H9 (cell line): ENCODE data around the gene AP4S1. TPM values are rescaled to one million over a fixed set of nuclear protein-coding genes. Genes with fewer than 3 reads are reported as not detected.

Experiments used
- DNase-seq: peaks from one replicate; pipeline ENCODE4 v3.0.0-alpha.2; 2017
- H2AFZ ChIP-seq: one replicate; pipeline ENCODE4 v1.6.1; 2013; ENCODE audit warnings: mild to moderate bottlenecking, low read length, control low read depth, moderate library complexity
- H2AK5ac ChIP-seq: 2 replicates; pipeline ENCODE4 v1.6.1; 2013; ENCODE audit warnings: low read length, control low read depth, mixed read lengths; ENCODE audit not compliant: insufficient read length
- H2BK120ac ChIP-seq: one replicate; pipeline ENCODE4 v1.6.1; 2013; ENCODE audit warnings: low read depth, mild to moderate bottlenecking, low read length, control low read depth, inconsistent platforms; ENCODE audit not compliant: poor library complexity, severe bottlenecking
- H2BK12ac ChIP-seq: 2 replicates; pipeline ENCODE4 v1.6.1; 2013; ENCODE audit warnings: low read length, control low read depth, mixed read lengths, low read depth; ENCODE audit not compliant: insufficient read length
- H2BK15ac ChIP-seq: 2 replicates; pipeline ENCODE4 v1.6.1; 2013; ENCODE audit warnings: low read depth, low read length, control low read depth
- H2BK20ac ChIP-seq: one replicate; pipeline ENCODE4 v1.6.1; 2013; ENCODE audit warnings: low read depth, mild to moderate bottlenecking, low read length, control low read depth, inconsistent platforms; ENCODE audit not compliant: poor library complexity, severe bottlenecking
- H2BK5ac ChIP-seq: 2 replicates; pipeline ENCODE4 v1.6.1; 2013; ENCODE audit warnings: low read length, control low read depth, mixed read lengths; ENCODE audit not compliant: insufficient read length
- H3K14ac ChIP-seq: 2 replicates; pipeline ENCODE4 v1.6.1; 2013; ENCODE audit warnings: low read length, control low read depth; ENCODE audit not compliant: insufficient read depth
- H3K18ac ChIP-seq: 2 replicates; pipeline ENCODE4 v1.6.1; 2013; ENCODE audit warnings: low read depth, mild to moderate bottlenecking, mixed read lengths, low read length, control low read depth; ENCODE audit not compliant: insufficient read length
- H3K23ac ChIP-seq: 2 replicates; pipeline ENCODE4 v1.6.1; 2013; ENCODE audit warnings: low read length, control low read depth, mixed read lengths, low read depth; ENCODE audit not compliant: insufficient read length
- H3K23me2 ChIP-seq: 2 replicates; pipeline ENCODE4 v1.6.1; 2013; ENCODE audit warnings: low read depth, mild to moderate bottlenecking, mixed read lengths, low read length, control low read depth; ENCODE audit not compliant: insufficient read length, poor library complexity, severe bottlenecking
- H3K27ac ChIP-seq: 2 replicates; pipeline ENCODE4 v1.5.1; 2013; ENCODE audit warnings: low read length, control low read depth, mixed read lengths, low read depth; ENCODE audit not compliant: insufficient read length
- H3K27me3 ChIP-seq: 2 replicates; pipeline ENCODE4 v1.6.1; 2013; ENCODE audit warnings: low read length, control low read depth, inconsistent platforms; ENCODE audit not compliant: insufficient read depth
- H3K4ac ChIP-seq: 2 replicates; pipeline ENCODE4 v1.6.1; 2013; ENCODE audit warnings: low read depth, mild to moderate bottlenecking, control low read depth, inconsistent platforms, low read length, moderate library complexity
- H3K4me1 ChIP-seq: 2 replicates; pipeline ENCODE4 v1.6.1; 2013; ENCODE audit warnings: low read length, control low read depth, inconsistent platforms; ENCODE audit not compliant: insufficient read depth
- H3K4me2 ChIP-seq: 2 replicates; pipeline ENCODE4 v1.6.1; 2013; ENCODE audit warnings: low read length, control low read depth, mixed read lengths; ENCODE audit not compliant: insufficient read length, insufficient read depth
- H3K56ac ChIP-seq: 2 replicates; pipeline ENCODE4 v1.6.1; 2013; ENCODE audit warnings: low read depth, mild to moderate bottlenecking, mixed read lengths, low read length, control low read depth; ENCODE audit not compliant: insufficient read length
- H3K79me1 ChIP-seq: 2 replicates; pipeline ENCODE4 v1.6.1; 2013; ENCODE audit warnings: low read depth, mild to moderate bottlenecking, moderate library complexity, low read length, control low read depth, inconsistent platforms; ENCODE audit not compliant: insufficient read depth, poor library complexity, severe bottlenecking
- H3K79me2 ChIP-seq: 2 replicates; pipeline ENCODE4 v1.6.1; 2013; ENCODE audit warnings: low read length, control low read depth, inconsistent platforms; ENCODE audit not compliant: insufficient read depth
- H3K9ac ChIP-seq: 2 replicates; pipeline ENCODE4 v1.6.1; 2013; ENCODE audit warnings: low read length, control low read depth, mixed read lengths; ENCODE audit not compliant: insufficient read length; ENCODE audit errors: extremely low read depth
- H3K9me3 ChIP-seq: one replicate; pipeline ENCODE4 v1.6.1; 2013; ENCODE audit warnings: low read depth, low read length, inconsistent platforms; ENCODE audit not compliant: control insufficient read depth
- H3T11ph ChIP-seq: one replicate; pipeline ENCODE4 v1.6.1; 2013; ENCODE audit warnings: mild to moderate bottlenecking, low read length, control low read depth, inconsistent platforms
- H4K20me1 ChIP-seq: one replicate; pipeline ENCODE4 v1.6.1; 2013; ENCODE audit not compliant: control insufficient read depth, insufficient read length, insufficient read depth
- H4K5ac ChIP-seq: 2 replicates; pipeline ENCODE4 v1.6.1; 2013; ENCODE audit warnings: low read depth, mild to moderate bottlenecking, mixed read lengths, low read length, control low read depth; ENCODE audit not compliant: insufficient read length
- H4K8ac ChIP-seq: replicated peaks from 2 replicates; pipeline ENCODE4 v1.6.1; 2013; ENCODE audit warnings: low read length, control low read depth, mixed read lengths, low read depth; ENCODE audit not compliant: insufficient read length
- H4K91ac ChIP-seq: 2 replicates; pipeline ENCODE4 v1.6.1; 2013; ENCODE audit warnings: low read depth, mild to moderate bottlenecking, moderate library complexity, mixed read lengths, low read length, control low read depth; ENCODE audit not compliant: insufficient read length
- H3K27ac Mint-ChIP-seq, 3 experiments: 2 replicates in 2 of 3; 3 replicates in 1 of 3; pipeline ENCODE4 v1.8.0; 2020 to 2021; ENCODE audit warnings: mixed read lengths in 3 of 3, mild to moderate bottlenecking in 1 of 3, moderate library complexity in 1 of 3
- H3K27me3 Mint-ChIP-seq: 2 replicates; pipeline ENCODE4 v1.8.0; 2021; ENCODE audit warnings: low read depth, mild to moderate bottlenecking, moderate library complexity, mixed read lengths
- H3K36me3 Mint-ChIP-seq, 3 experiments: 2 replicates in 2 of 3; 3 replicates in 1 of 3; pipeline ENCODE4 v1.8.0; 2020 to 2021; ENCODE audit warnings: low read depth in 3 of 3, mixed read lengths in 3 of 3; ENCODE audit not compliant: insufficient read depth in 1 of 3
- H3K4me1 Mint-ChIP-seq, 2 experiments: 2 replicates each; pipeline ENCODE4 v1.8.0; 2020; ENCODE audit warnings: mixed read lengths in 2 of 2
- H3K4me3 Mint-ChIP-seq, 2 experiments: 2 replicates in 1 of 2; 3 replicates in 1 of 2; pipeline ENCODE4 v1.8.0; 2020 to 2021; ENCODE audit warnings: mild to moderate bottlenecking in 2 of 2, mixed read lengths in 2 of 2, moderate library complexity in 1 of 2
- H3K9me3 Mint-ChIP-seq, 2 experiments: 2 replicates in 1 of 2; 3 replicates in 1 of 2; pipeline ENCODE4 v1.8.0; 2020; ENCODE audit warnings: mild to moderate bottlenecking in 2 of 2, mixed read lengths in 2 of 2, moderate library complexity in 1 of 2
- CTCF ChIP-seq: fragments of 200-600 bp; sonication (generic); conservative IDR thresholded peaks from 3 replicates; pipeline ENCODE4 v1.8.0; 2021; ENCODE audit warnings: antibody characterized with exemption, mild to moderate bottlenecking
- WGBS: extraction: QIAGEN DNeasy Blood & Tissue Kit; methylation state at CpG from one replicate; pipeline ENCODE4 v1.1.7; 2013; ENCODE audit warnings: missing lambda C conversion rate, low lambda C conversion rate, mixed read lengths; ENCODE audit not compliant: insufficient read length; ENCODE audit errors: extremely low coverage; 5-methylcytosine and 5-hydroxymethylcytosine counted together
- total RNA-seq: library from RNA; stranded (reverse); gene quantifications from 2 replicates; pipeline ENCODE4 v1.2.1, GENCODE V29; 2021

AP4S1 gene
- total RNA-seq, 1 experiment from 2014 or later = 13.7 TPM

DNA sequence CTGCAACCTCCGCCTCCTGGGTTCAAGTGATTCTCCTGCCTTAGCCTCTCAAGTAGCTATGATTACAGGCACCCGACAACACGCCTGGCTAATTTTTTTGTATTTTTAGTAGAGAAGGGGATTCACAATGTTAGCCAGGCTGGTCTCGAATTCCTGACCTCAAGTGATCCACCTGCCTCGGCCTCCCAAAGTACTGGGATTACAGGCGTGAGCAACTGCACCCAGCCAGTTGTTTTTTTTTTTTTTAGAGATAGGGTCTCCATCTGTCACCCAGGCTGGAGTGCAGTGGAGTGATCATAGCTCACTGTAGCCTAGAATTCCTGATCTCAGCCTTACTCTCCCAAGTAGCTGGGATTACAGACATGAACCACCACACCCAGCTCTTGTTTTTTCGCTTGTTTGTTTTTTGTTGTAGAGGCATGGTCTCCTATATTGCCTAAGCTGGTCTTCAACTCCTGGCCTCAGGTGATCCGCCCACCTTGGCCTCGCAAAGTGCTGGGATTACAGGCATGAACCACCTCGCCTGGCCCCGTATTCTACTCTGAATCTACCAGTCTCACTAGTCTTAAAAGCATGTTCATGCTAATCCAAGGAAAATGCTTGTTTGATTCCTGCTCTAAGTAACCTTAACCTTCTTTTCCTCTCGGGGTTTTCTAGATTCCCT, 32.4 kb downstream of the AP4S1 start:
- H3K23ac ChIP-seq = no peak overlapping the region
- H2AK5ac ChIP-seq = no peak overlapping the region
- no peak for TF ChIP-seq CTCF
- Mint-ChIP-seq H3K27ac (peak overlapping the region; percentile 2 to 72 (median 53); a peak in 3 of 7 replicates), H3K36me3 (no peaks in the 10 kb centered on the region), H3K4me1 (peaks cover 18 to 19% of the 10 kb centered on the region in 2 experiments), H3K27me3 (no peaks in the 10 kb centered on the region), H3K4me3 (no peak overlapping the region), H3K9me3 (no peaks in the 10 kb centered on the region)
- H3K9ac ChIP-seq = no peak overlapping the region
- H3K23me2 ChIP-seq = no peaks in the 10 kb centered on the region
- H3T11ph ChIP-seq = no peak overlapping the region
- H4K91ac ChIP-seq = no peak overlapping the region
- H3K79me2 ChIP-seq = no peaks in the 10 kb centered on the region
- H3K4me2 ChIP-seq = no peak overlapping the region
- no peaks in the 10 kb centered on the region for H4K20me1 ChIP-seq
- H3K9me3 ChIP-seq = no peaks in the 10 kb centered on the region
- no CpG with 5 or more reads among the region's 12 CpGs for WGBS
- H3K4me1 ChIP-seq = peaks cover 3% of the 10 kb centered on the region; the same call in 1 of the 2 replicates
- no peak overlapping the region for H2BK20ac ChIP-seq
- no peak overlapping the region for H3K27ac ChIP-seq
- no peak overlapping the region for H3K56ac ChIP-seq
- no peak overlapping the region for H4K5ac ChIP-seq
- H4K8ac ChIP-seq = no peak overlapping the region
- no peaks in the 10 kb centered on the region for H3K79me1 ChIP-seq
- no peak overlapping the region for H3K18ac ChIP-seq
- no peak overlapping the region for H3K14ac ChIP-seq
- no peak overlapping the region for H2BK120ac ChIP-seq
- H3K27me3 ChIP-seq = no peaks in the 10 kb centered on the region
- H2BK15ac ChIP-seq = no peak overlapping the region
- DNase-seq = no peak
- H2BK5ac ChIP-seq = no peak overlapping the region
- H3K4ac ChIP-seq = no peak overlapping the region
- H2AFZ ChIP-seq = no peak overlapping the region
- no peak overlapping the region for H2BK12ac ChIP-seq
